Ascending aorta (tissue), 2 donors: ENCODE data around the gene FMO3. TPM values are rescaled to one million over a fixed set of nuclear protein-coding genes. Genes with fewer than 3 reads are reported as not detected.

Experiments used
- DNase-seq, 2 donors: peaks; one replicate each; pipeline ENCODE4 v3.0.0-alpha.2; 2019; ENCODE audit warnings: low spot score in 2 of 2
- H3K27ac ChIP-seq, 2 donors: fragments of 200-600 bp; sonication (generic); one replicate each; pipeline ENCODE4 v1.5.1; 2016 to 2017; ENCODE audit warnings: mild to moderate bottlenecking in 1 of 2
- H3K27me3 ChIP-seq: fragments of 200-600 bp; sonication (generic); one replicate; pipeline ENCODE4 v1.5.1; 2017
- H3K36me3 ChIP-seq, 2 donors: fragments of 200-600 bp; sonication (generic); one replicate each; pipeline ENCODE4 v1.5.1; 2016
- H3K4me1 ChIP-seq, 2 donors: fragments of 200-600 bp; sonication (generic); one replicate each; pipeline ENCODE4 v1.5.1; 2016 to 2017; ENCODE audit warnings: mild to moderate bottlenecking in 1 of 2
- H3K4me3 ChIP-seq, 2 donors: fragments of 200-600 bp; sonication (generic); one replicate each; pipeline ENCODE4 v1.5.1; 2016 to 2017; ENCODE audit warnings: mild to moderate bottlenecking in 1 of 2
- H3K9me3 ChIP-seq, 2 donors: fragments of 200-600 bp; sonication (generic); one replicate each; pipeline ENCODE4 v1.5.1; 2016
- CTCF ChIP-seq, 3 experiments: fragments of 200-600 bp in 2 of 3; fragments of 450-650 bp in 1 of 3; sonication (generic) in 2 of 3; IDR thresholded peaks; one replicate each; pipeline ENCODE4 v1.5.1; 2016 to 2019; ENCODE audit warnings: antibody characterized with exemption in 3 of 3, mild to moderate bottlenecking in 1 of 3, moderate library complexity in 1 of 3
- intact Hi-C: fragments of 100-400 bp; cut with DNase I; formaldehyde crosslinking; loops from one replicate; pipeline ENCODE4 v1.15.1; 2023
- total RNA-seq: library from RNA; depleted of rRNA; stranded (reverse); fragments of >200 nt; gene quantifications from one replicate; pipeline ENCODE4 v1.1.0, GENCODE V29; 2016

Gene FMO3
- total RNA-seq, 1 donor from 2014 or later: 6.0 TPM

GRCh38 chr1:171107262-171107940 is 16.7 kb downstream of the FMO3 start:
- peak in 1 of 3 experiments; percentile 32 for TF ChIP-seq CTCF (IDR thresholded peaks at IDR 0.05)
- intact Hi-C loops: loop anchor here (5.0 kb wide), 1 partner anchor 120 kb away; no protein-coding TSS in a partner anchor
- no peak for DNase-seq
- peaks cover 0 to 25% of the 10 kb centered on the region in 2 donors for H3K4me1 ChIP-seq
- H3K27ac ChIP-seq: no peak overlapping the region
- no peaks in the 10 kb centered on the region for H3K36me3 ChIP-seq
- H3K4me3 ChIP-seq: no peak overlapping the region
- no peaks in the 10 kb centered on the region for H3K9me3 ChIP-seq
- H3K27me3 ChIP-seq: no peaks in the 10 kb centered on the region

- H3K36me3 ChIP-seq: no peaks in the 10 kb centered on the region
- peaks cover 0 to 25% of the 10 kb centered on the region in 2 donors for H3K4me1 ChIP-seq
- intact Hi-C loops: loop anchor here (5.0 kb wide), 1 partner anchor 119 kb away; no protein-coding TSS in a partner anchor
- no peak for DNase-seq
- TF ChIP-seq CTCF (IDR thresholded peaks at IDR 0.05): no peak
- no peaks in the 10 kb centered on the region for H3K9me3 ChIP-seq
- H3K4me3 ChIP-seq: no peak overlapping the region
- H3K27ac ChIP-seq: peak overlapping the region in 1 of 2 donors; percentile 25
- no peaks in the 10 kb centered on the region for H3K27me3 ChIP-seq
Observed at GRCh38 chr1:171107969-171108368, 17.3 kb downstream of the FMO3 start.

DNA sequence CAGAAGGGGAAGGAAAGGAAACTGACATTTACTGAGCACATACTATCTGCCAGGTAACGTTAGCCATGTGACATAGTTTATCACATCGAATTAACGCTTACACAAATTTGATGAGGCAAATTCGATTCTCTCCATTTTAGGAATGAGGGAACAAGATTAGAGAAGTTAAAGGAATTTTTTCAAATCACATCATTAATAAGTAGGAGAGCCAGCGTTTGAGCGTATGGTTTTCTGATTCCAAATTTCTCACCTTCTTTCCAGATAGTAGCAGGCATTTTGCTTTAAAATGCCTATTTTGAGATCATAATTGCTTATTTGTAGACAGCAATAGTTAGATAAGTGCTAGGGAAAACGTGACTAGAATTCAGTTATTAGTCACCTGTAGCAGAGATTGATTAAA is 19.3 kb downstream of the FMO3 start:
- no peaks in the 10 kb centered on the region for H3K27me3 ChIP-seq
- TF ChIP-seq CTCF (IDR thresholded peaks at IDR 0.05): no peak
- intact Hi-C loops: loop anchor here (5.0 kb wide), 1 partner anchor 117 kb away; no protein-coding TSS in a partner anchor
- no peak overlapping the region for H3K4me3 ChIP-seq
- no peak for DNase-seq
- H3K36me3 ChIP-seq: no peaks in the 10 kb centered on the region
- no peaks in the 10 kb centered on the region for H3K9me3 ChIP-seq
- H3K4me1 ChIP-seq: peaks cover 0 to 40% of the 10 kb centered on the region in 2 donors
- no peak overlapping the region for H3K27ac ChIP-seq

DNA sequence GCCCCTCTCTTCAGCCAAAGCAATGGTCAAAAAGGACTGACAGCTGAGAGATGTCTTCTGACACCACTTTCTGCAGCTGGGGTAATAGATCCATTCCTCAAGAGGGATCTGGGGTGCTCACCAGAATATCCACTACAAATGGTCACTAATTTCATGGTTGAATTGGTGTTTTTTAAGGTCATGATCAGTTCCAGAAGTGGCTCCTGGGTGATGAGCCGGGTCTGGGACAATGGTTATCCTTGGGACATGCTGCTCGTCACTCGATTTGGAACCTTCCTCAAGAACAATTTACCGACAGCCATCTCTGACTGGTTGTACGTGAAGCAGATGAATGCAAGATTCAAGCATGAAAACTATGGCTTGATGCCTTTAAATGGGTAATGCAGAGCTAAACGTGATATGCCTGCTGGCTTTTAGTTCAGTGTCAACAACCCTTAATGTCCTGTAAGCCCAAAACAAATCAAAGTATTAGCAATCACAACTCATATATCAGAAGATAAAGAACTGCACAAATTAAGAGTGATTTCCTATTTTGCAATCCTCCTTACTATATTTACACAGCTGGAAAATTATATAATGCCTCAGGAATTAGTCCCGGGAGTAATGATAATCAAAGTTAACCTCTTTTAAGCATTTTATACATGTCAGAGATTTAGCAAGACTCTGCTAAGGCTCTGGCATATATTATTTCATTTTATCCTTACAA is 20.1 kb downstream of the FMO3 start:
- TF ChIP-seq CTCF (IDR thresholded peaks at IDR 0.05): no peak
- H3K9me3 ChIP-seq: no peaks in the 10 kb centered on the region
- H3K4me3 ChIP-seq: no peak overlapping the region
- no peak for DNase-seq
- intact Hi-C loops: no loop called here
- no peaks in the 10 kb centered on the region for H3K36me3 ChIP-seq
- H3K27me3 ChIP-seq: no peaks in the 10 kb centered on the region
- H3K4me1 ChIP-seq: peaks cover 0 to 46% of the 10 kb centered on the region in 2 donors
- H3K27ac ChIP-seq: peak overlapping the region; percentile 55 to 68

DNA sequence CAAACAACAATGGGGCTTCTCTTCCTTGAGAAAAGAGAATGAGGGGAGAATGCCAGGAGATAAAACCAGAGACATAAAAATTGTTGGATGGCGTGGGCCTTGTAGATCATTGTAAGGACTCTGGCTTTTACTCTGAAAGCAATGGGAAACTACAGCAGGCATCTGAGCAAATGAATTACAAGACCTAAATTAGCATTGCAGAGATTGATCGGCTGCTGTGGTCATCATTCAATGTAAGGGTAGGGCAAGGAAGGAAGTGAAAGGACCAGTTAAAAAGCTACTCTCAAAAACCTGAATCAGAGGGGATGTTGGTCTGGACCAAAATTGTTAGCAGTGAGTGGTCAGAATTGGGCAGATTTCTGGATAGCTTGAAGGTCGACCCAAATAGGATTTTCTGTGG is 21.4 kb downstream of the FMO3 start:
- Histone ChIP-seq H3K27ac (peak overlapping the region; percentile 55 to 68), H3K4me3 (no peak overlapping the region), H3K27me3 (no peaks in the 10 kb centered on the region), H3K36me3 (no peaks in the 10 kb centered on the region), H3K9me3 (no peaks in the 10 kb centered on the region), H3K4me1 (peaks cover 3 to 50% of the 10 kb centered on the region in 2 donors)
- DNase-seq: no peak
- intact Hi-C loops: loop anchor here (2.0 kb wide), 1 partner anchor 31 kb away; no protein-coding TSS in a partner anchor
- no peak for TF ChIP-seq CTCF (IDR thresholded peaks at IDR 0.05)
